ENCODE results near the gene GLRA1.
A peak's percentile ranks its signal among the peaks of the same experiment; 100 is the strongest.

Gene GLRA1

DNA sequence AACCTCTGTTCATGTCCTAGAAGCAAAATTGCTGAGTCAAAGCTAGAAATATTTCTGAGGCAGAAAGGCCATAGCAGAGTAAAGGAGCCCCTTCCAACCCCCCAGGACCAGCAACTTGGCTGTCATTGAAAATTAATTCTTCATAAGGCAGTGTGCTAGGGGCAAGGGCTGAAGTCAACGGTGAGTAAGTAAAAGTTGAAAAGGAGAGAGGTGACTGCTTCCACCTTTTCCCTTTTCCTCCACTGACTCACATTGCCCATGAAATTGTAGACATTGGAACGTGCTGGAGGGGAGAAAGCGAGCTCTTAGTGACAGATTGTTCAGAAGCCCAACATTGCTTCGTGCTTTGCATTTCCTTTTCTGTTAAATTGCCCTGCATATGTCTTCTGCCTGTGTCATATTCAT, 19.1 kb downstream of the GLRA1 start:
- Histone ChIP-seq H3K9ac (ENCODE audit: low read length) (no peak overlapping the region), H2BK120ac (ENCODE audit: insufficient read depth, low read length, poor library complexity) (no peak overlapping the region), H4K12ac (ENCODE audit: low read depth, low read length) (no peak overlapping the region), H3K79me2 (ENCODE audit: control insufficient read depth, insufficient read depth, low read length, poor library complexity) (no peaks in the 10 kb centered on the region), H3K4me3 (ENCODE audit: low read depth, low read length) (no peak overlapping the region), H4K8ac (ENCODE audit: low read depth, low read length) (no peak overlapping the region), H2BK12ac (ENCODE audit: low read length) (no peak overlapping the region), H2AK5ac (ENCODE audit: low read length) (no peak overlapping the region), H3K27ac (ENCODE audit: low read depth, low read length) (no peak overlapping the region), H2BK5ac (ENCODE audit: low read depth, low read length, poor library complexity) (no peak overlapping the region), H3K27me3 (ENCODE audit: insufficient read depth, low read length) (no peaks in the 10 kb centered on the region), H3K18ac (ENCODE audit: low read length) (no peak overlapping the region), H3K4me2 (ENCODE audit: low read length) (no peak overlapping the region), H4K91ac (ENCODE audit: low read depth, low read length) (no peak overlapping the region), H3K14ac (ENCODE audit: low read length) (no peak overlapping the region), H3K36me3 (ENCODE audit: control insufficient read depth in 1 of 2, insufficient read depth in 2 of 2, low read length in 2 of 2) (no peaks in the 10 kb centered on the region), H3K9me3 (ENCODE audit: insufficient read depth, low read depth, low read length) (no peaks in the 10 kb centered on the region), H2AFZ (ENCODE audit: insufficient read depth, low read length, poor library complexity) (no peak overlapping the region), H3K23ac (ENCODE audit: low read length) (peak overlapping the region; percentile 5), H3K4me1 (ENCODE audit: control insufficient read depth in 1 of 2, insufficient read depth in 2 of 2, low read length in 2 of 2) (no peaks in the 10 kb centered on the region), H3K79me1 (ENCODE audit: low read length) (no peaks in the 10 kb centered on the region), H3K4ac (ENCODE audit: low read depth, low read length) (no peak overlapping the region)
- no CpG with 5 or more reads among the region's 4 CpGs for WGBS (ENCODE audit: extremely low coverage, insufficient coverage, insufficient read length)
- peak; percentile 65 to 83 for DNase-seq

GRCh38 chr5:151904909-151905308, 19.7 kb downstream of the GLRA1 start:
- H3K79me1 ChIP-seq (ENCODE audit: low read length), result no peaks in the 10 kb centered on the region
- H3K4me3 ChIP-seq (ENCODE audit: low read depth, low read length), result no peak overlapping the region
- H2AFZ ChIP-seq (ENCODE audit: insufficient read depth, low read length, poor library complexity), result no peak overlapping the region
- no peak overlapping the region for H4K8ac ChIP-seq (ENCODE audit: low read depth, low read length)
- no peak overlapping the region for H4K91ac ChIP-seq (ENCODE audit: low read depth, low read length)
- no peak overlapping the region for H3K4ac ChIP-seq (ENCODE audit: low read depth, low read length)
- no peaks in the 10 kb centered on the region for H3K9me3 ChIP-seq (ENCODE audit: insufficient read depth, low read depth, low read length)
- H3K79me2 ChIP-seq (ENCODE audit: control insufficient read depth, insufficient read depth, low read length, poor library complexity), result no peaks in the 10 kb centered on the region
- peak in 1 of 2 donors; percentile 13 for DNase-seq
- no peak overlapping the region for H2BK120ac ChIP-seq (ENCODE audit: insufficient read depth, low read length, poor library complexity)
- no peaks in the 10 kb centered on the region for H3K4me1 ChIP-seq (ENCODE audit: control insufficient read depth in 1 of 2, insufficient read depth in 2 of 2, low read length in 2 of 2)
- no peak overlapping the region for H3K9ac ChIP-seq (ENCODE audit: low read length)
- no peak overlapping the region for H3K27ac ChIP-seq (ENCODE audit: low read depth, low read length)
- H2BK5ac ChIP-seq (ENCODE audit: low read depth, low read length, poor library complexity), result no peak overlapping the region
- no peak overlapping the region for H4K12ac ChIP-seq (ENCODE audit: low read depth, low read length)
- no peaks in the 10 kb centered on the region for H3K27me3 ChIP-seq (ENCODE audit: insufficient read depth, low read length)
- no peak overlapping the region for H3K18ac ChIP-seq (ENCODE audit: low read length)
- H3K4me2 ChIP-seq (ENCODE audit: low read length), result no peak overlapping the region
- H3K14ac ChIP-seq (ENCODE audit: low read length), result no peak overlapping the region
- no peaks in the 10 kb centered on the region for H3K36me3 ChIP-seq (ENCODE audit: control insufficient read depth in 1 of 2, insufficient read depth in 2 of 2, low read length in 2 of 2)
- H3K23ac ChIP-seq (ENCODE audit: low read length), result no peak overlapping the region
- H2BK12ac ChIP-seq (ENCODE audit: low read length), result no peak overlapping the region
- no peak overlapping the region for H2AK5ac ChIP-seq (ENCODE audit: low read length)

DNA sequence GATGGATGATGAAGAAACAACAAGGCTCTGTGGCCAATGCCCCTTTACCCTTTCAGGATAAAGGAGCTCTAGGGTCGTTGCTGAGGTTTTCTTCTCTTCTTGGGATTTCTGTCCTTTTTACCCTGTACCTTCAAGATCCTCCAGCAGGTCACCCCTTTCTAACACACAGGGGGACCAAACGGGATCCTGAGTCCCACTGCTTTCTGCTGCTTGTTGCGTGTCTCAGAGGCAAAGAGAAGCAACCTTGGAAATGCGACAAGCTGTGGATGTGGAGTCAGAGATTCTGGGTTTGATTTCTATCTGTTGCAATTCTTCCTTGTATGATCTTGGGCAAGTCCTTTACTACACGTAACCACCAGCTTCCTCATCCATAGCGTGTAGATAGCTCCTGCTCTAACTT, 20.5 kb downstream of the GLRA1 start:
- DNase-seq, result no peak
- H4K12ac ChIP-seq (ENCODE audit: low read depth, low read length), result no peak overlapping the region
- no peak overlapping the region for H3K4me2 ChIP-seq (ENCODE audit: low read length)
- no peak overlapping the region for H3K18ac ChIP-seq (ENCODE audit: low read length)
- H4K91ac ChIP-seq (ENCODE audit: low read depth, low read length), result no peak overlapping the region
- no peak overlapping the region for H2BK12ac ChIP-seq (ENCODE audit: low read length)
- H3K4me1 ChIP-seq (ENCODE audit: control insufficient read depth in 1 of 2, insufficient read depth in 2 of 2, low read length in 2 of 2), result no peaks in the 10 kb centered on the region
- no peak overlapping the region for H3K14ac ChIP-seq (ENCODE audit: low read length)
- WGBS (ENCODE audit: extremely low coverage, insufficient coverage, insufficient read length), result no CpG with 5 or more reads among the region's 6 CpGs
- no peak overlapping the region for H3K4ac ChIP-seq (ENCODE audit: low read depth, low read length)
- H3K27ac ChIP-seq (ENCODE audit: low read depth, low read length), result no peak overlapping the region
- H3K9me3 ChIP-seq (ENCODE audit: insufficient read depth, low read depth, low read length), result no peaks in the 10 kb centered on the region
- H2BK120ac ChIP-seq (ENCODE audit: insufficient read depth, low read length, poor library complexity), result no peak overlapping the region
- H3K27me3 ChIP-seq (ENCODE audit: insufficient read depth, low read length), result no peaks in the 10 kb centered on the region
- no peaks in the 10 kb centered on the region for H3K79me2 ChIP-seq (ENCODE audit: control insufficient read depth, insufficient read depth, low read length, poor library complexity)
- H2AK5ac ChIP-seq (ENCODE audit: low read length), result no peak overlapping the region
- H3K36me3 ChIP-seq (ENCODE audit: control insufficient read depth in 1 of 2, insufficient read depth in 2 of 2, low read length in 2 of 2), result no peaks in the 10 kb centered on the region
- no peak overlapping the region for H3K9ac ChIP-seq (ENCODE audit: low read length)
- no peak overlapping the region for H4K8ac ChIP-seq (ENCODE audit: low read depth, low read length)
- no peaks in the 10 kb centered on the region for H3K79me1 ChIP-seq (ENCODE audit: low read length)
- no peak overlapping the region for H3K4me3 ChIP-seq (ENCODE audit: low read depth, low read length)
- no peak overlapping the region for H2BK5ac ChIP-seq (ENCODE audit: low read depth, low read length, poor library complexity)
- no peak overlapping the region for H3K23ac ChIP-seq (ENCODE audit: low read length)
- H2AFZ ChIP-seq (ENCODE audit: insufficient read depth, low read length, poor library complexity), result no peak overlapping the region

DNA sequence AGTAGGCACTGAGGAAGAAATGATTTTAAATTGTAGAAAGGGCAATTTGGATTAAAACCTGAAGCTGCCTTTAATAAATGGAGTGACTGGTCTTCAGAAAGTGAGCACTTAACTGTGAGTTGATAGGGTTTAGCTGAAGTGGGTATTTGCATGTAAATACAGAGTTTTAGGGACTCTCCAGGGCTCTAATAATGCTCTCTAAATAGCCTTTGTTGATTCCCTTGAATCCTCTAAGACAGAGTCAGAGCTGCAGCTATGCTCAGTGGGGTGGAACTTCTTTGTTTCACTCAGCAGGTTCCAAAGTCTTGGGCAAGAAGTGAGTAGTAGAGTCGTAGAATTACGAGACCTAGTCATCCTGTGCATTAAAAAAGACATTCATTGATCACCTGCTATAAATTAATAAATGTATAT, 21.4 kb downstream of the GLRA1 start:
- Histone ChIP-seq H3K79me2 (ENCODE audit: control insufficient read depth, insufficient read depth, low read length, poor library complexity) (no peaks in the 10 kb centered on the region), H3K4me1 (ENCODE audit: control insufficient read depth in 1 of 2, insufficient read depth in 2 of 2, low read length in 2 of 2) (no peaks in the 10 kb centered on the region), H3K4ac (ENCODE audit: low read depth, low read length) (no peak overlapping the region), H3K14ac (ENCODE audit: low read length) (no peak overlapping the region), H4K12ac (ENCODE audit: low read depth, low read length) (no peak overlapping the region), H3K23ac (ENCODE audit: low read length) (no peak overlapping the region), H3K9ac (ENCODE audit: low read length) (no peak overlapping the region), H2BK120ac (ENCODE audit: insufficient read depth, low read length, poor library complexity) (no peak overlapping the region), H4K8ac (ENCODE audit: low read depth, low read length) (no peak overlapping the region), H3K4me3 (ENCODE audit: low read depth, low read length) (no peak overlapping the region), H2AFZ (ENCODE audit: insufficient read depth, low read length, poor library complexity) (no peak overlapping the region), H4K91ac (ENCODE audit: low read depth, low read length) (no peak overlapping the region), H2BK5ac (ENCODE audit: low read depth, low read length, poor library complexity) (no peak overlapping the region), H3K27me3 (ENCODE audit: insufficient read depth, low read length) (no peaks in the 10 kb centered on the region), H3K18ac (ENCODE audit: low read length) (no peak overlapping the region), H3K79me1 (ENCODE audit: low read length) (no peaks in the 10 kb centered on the region), H2BK12ac (ENCODE audit: low read length) (no peak overlapping the region), H3K9me3 (ENCODE audit: insufficient read depth, low read depth, low read length) (no peaks in the 10 kb centered on the region), H2AK5ac (ENCODE audit: low read length) (no peak overlapping the region), H3K36me3 (ENCODE audit: control insufficient read depth in 1 of 2, insufficient read depth in 2 of 2, low read length in 2 of 2) (no peaks in the 10 kb centered on the region), H3K27ac (ENCODE audit: low read depth, low read length) (no peak overlapping the region), H3K4me2 (ENCODE audit: low read length) (no peak overlapping the region)
- no peak for DNase-seq
- no CpG with 5 or more reads among the region's 2 CpGs for WGBS (ENCODE audit: extremely low coverage, insufficient coverage, insufficient read length)

Measured in trophoblast cell (in vitro differentiated cells and primary cell).